Right forelimb (tissue), 1 donor: Measurements from ENCODE around the gene WDR48.

ENCODE experiments used
- DNase-seq: peaks from one replicate; pipeline ENCODE4 v3.0.0-alpha.2; 2018

Gene WDR48

GRCh38 chr3:39103324-39103693, 51.5 kb downstream of the WDR48 start:
- no peak for DNase-seq

GRCh38 chr3:39103791-39104552, 52.2 kb downstream of the WDR48 start:
- no peak for DNase-seq

- DNase-seq, result no peak
Observed at GRCh38 chr3:39104961-39105686, 53.3 kb downstream of the WDR48 start.

GRCh38 chr3:39105687-39106063, 53.9 kb downstream of the WDR48 start:
- DNase-seq, result no peak

- no peak for DNase-seq
Observed at GRCh38 chr3:39106281-39106811, 54.5 kb downstream of the WDR48 start.

GRCh38 chr3:39106851-39107387, 55.1 kb downstream of the WDR48 start:
- peak; percentile 79 for DNase-seq

- DNase-seq, result peak; percentile 88
Observed at GRCh38 chr3:39107388-39108199, 55.8 kb downstream of the WDR48 start, which contains the start of the genes GORASP1 and TTC21A. Gene GORASP1, minus strand, starts transcription at chr3:39107627. Its CDS starts 86 bp downstream, at chr3:39107541. Gene TTC21A, plus strand, starts transcription at chr3:39107680. Its CDS starts 158 bp downstream, at chr3:39107838.

GRCh38 chr3:39108200-39108710, 56.4 kb downstream of the WDR48 start:
- DNase-seq, result no peak

- no peak for DNase-seq
Observed at GRCh38 chr3:39109086-39109485, 57.3 kb downstream of the WDR48 start.

- no peak for DNase-seq
Observed at GRCh38 chr3:39110041-39110639, 58.3 kb downstream of the WDR48 start.

GRCh38 chr3:39112113-39112512, 60.3 kb downstream of the WDR48 start:
- DNase-seq, result no peak

- DNase-seq, result no peak
Observed at GRCh38 chr3:39112535-39112934, 60.7 kb downstream of the WDR48 start.

- DNase-seq, result peak; percentile 30
Observed at GRCh38 chr3:39113291-39113690, 61.5 kb downstream of the WDR48 start.

GRCh38 chr3:39114456-39114855, 62.6 kb downstream of the WDR48 start:
- DNase-seq, result no peak

GRCh38 chr3:39115870-39116269, 64.1 kb downstream of the WDR48 start:
- no peak for DNase-seq

GRCh38 chr3:39118079-39118478, 66.3 kb downstream of the WDR48 start:
- no peak for DNase-seq

- DNase-seq, result no peak
Observed at GRCh38 chr3:39118931-39119660, 67.3 kb downstream of the WDR48 start.

- DNase-seq, result no peak
Observed at GRCh38 chr3:39121621-39122020, 69.8 kb downstream of the WDR48 start.

GRCh38 chr3:39122813-39123212, 71.0 kb downstream of the WDR48 start:
- DNase-seq, result no peak

GRCh38 chr3:39124876-39125840, 73.3 kb downstream of the WDR48 start:
- DNase-seq, result no peak
